ENCODE measurements around the gene SAMD7. TPM values are rescaled to one million over a fixed set of nuclear protein-coding genes. Genes with fewer than 3 reads are reported as not detected.
A peak's percentile ranks its signal among the peaks of the same experiment; 100 is the strongest.

SAMD7 gene
- total RNA-seq, 2 donors from 2014 or later: 1.5 TPM; not detected in 1

- intact Hi-C loops (cut with DNase I): no loop called here
- no peak for TF ChIP-seq POLR2AphosphoS5 (IDR thresholded peaks at IDR 0.05)
- TF ChIP-seq, protein P1, sequence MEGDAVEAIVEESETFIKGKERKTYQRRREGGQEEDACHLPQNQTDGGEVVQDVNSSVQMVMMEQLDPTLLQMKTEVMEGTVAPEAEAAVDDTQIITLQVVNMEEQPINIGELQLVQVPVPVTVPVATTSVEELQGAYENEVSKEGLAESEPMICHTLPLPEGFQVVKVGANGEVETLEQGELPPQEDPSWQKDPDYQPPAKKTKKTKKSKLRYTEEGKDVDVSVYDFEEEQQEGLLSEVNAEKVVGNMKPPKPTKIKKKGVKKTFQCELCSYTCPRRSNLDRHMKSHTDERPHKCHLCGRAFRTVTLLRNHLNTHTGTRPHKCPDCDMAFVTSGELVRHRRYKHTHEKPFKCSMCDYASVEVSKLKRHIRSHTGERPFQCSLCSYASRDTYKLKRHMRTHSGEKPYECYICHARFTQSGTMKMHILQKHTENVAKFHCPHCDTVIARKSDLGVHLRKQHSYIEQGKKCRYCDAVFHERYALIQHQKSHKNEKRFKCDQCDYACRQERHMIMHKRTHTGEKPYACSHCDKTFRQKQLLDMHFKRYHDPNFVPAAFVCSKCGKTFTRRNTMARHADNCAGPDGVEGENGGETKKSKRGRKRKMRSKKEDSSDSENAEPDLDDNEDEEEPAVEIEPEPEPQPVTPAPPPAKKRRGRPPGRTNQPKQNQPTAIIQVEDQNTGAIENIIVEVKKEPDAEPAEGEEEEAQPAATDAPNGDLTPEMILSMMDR (IDR thresholded peaks at IDR 0.05): no peak
- TF ChIP-seq POLR2A (IDR thresholded peaks at IDR 0.05): no peak
- H3K9me3 ChIP-seq: no peaks in the 10 kb centered on the region
- H3K27me3 ChIP-seq (replicated peaks; ENCODE audit: insufficient read depth): no peaks in the 10 kb centered on the region
- H3K4me1 ChIP-seq (replicated peaks): no peaks in the 10 kb centered on the region
- DNase-seq (ENCODE audit: low spot score): no peak
- H3K4me3 ChIP-seq: no peak overlapping the region
- 56% methylated on average over 6 of the region's 6 CpGs for WGBS
- no peaks in the 10 kb centered on the region for H3K36me3 ChIP-seq
- H3K27ac ChIP-seq: peak overlapping the region in 1 of 2 donors; percentile 12
Measured at GRCh38 chr3:169905404-169905803, 6.0 kb upstream of the SAMD7 start.

GRCh38 chr3:169907476-169907875, 3.9 kb upstream of the SAMD7 start:
- Histone ChIP-seq H3K4me3 (no peak overlapping the region), H3K27ac (no peak overlapping the region), H3K27me3 (replicated peaks; ENCODE audit: insufficient read depth) (no peaks in the 10 kb centered on the region), H3K36me3 (no peaks in the 10 kb centered on the region), H3K9me3 (no peaks in the 10 kb centered on the region), H3K4me1 (replicated peaks) (no peaks in the 10 kb centered on the region)
- intact Hi-C loops (cut with DNase I): no loop called here
- TF ChIP-seq, protein P1 (IDR thresholded peaks at IDR 0.05): no peak
- TF ChIP-seq POLR2AphosphoS5 (IDR thresholded peaks at IDR 0.05): no peak
- TF ChIP-seq POLR2A (IDR thresholded peaks at IDR 0.05): no peak
- no peak for DNase-seq (ENCODE audit: low spot score)

GRCh38 chr3:169907944-169908343, 3.4 kb upstream of the SAMD7 start:
- H3K27me3 ChIP-seq (replicated peaks; ENCODE audit: insufficient read depth): no peaks in the 10 kb centered on the region
- intact Hi-C loops (cut with DNase I): no loop called here
- no peaks in the 10 kb centered on the region for H3K9me3 ChIP-seq
- H3K4me3 ChIP-seq: no peak overlapping the region
- WGBS: 97% methylated on average over 4 of the region's 4 CpGs
- no peak overlapping the region for H3K27ac ChIP-seq
- TF ChIP-seq, protein P1 (IDR thresholded peaks at IDR 0.05): no peak
- no peak for TF ChIP-seq POLR2AphosphoS5 (IDR thresholded peaks at IDR 0.05)
- DNase-seq (ENCODE audit: low spot score): no peak
- H3K36me3 ChIP-seq: no peaks in the 10 kb centered on the region
- H3K4me1 ChIP-seq (replicated peaks): no peaks in the 10 kb centered on the region

- H3K4me1 ChIP-seq (replicated peaks): no peaks in the 10 kb centered on the region
- intact Hi-C loops (cut with DNase I): no loop called here
- H3K4me3 ChIP-seq: no peak overlapping the region
- no peak for DNase-seq (ENCODE audit: low spot score)
- no peak overlapping the region for H3K27ac ChIP-seq
- H3K27me3 ChIP-seq (replicated peaks; ENCODE audit: insufficient read depth): no peaks in the 10 kb centered on the region
- no peaks in the 10 kb centered on the region for H3K36me3 ChIP-seq
- TF ChIP-seq, protein P1 (IDR thresholded peaks at IDR 0.05): no peak
- TF ChIP-seq POLR2AphosphoS5 (IDR thresholded peaks at IDR 0.05): no peak
- TF ChIP-seq POLR2A (IDR thresholded peaks at IDR 0.05): no peak
- no peaks in the 10 kb centered on the region for H3K9me3 ChIP-seq
- 87% methylated on average over 3 of the region's 3 CpGs for WGBS
Measured at GRCh38 chr3:169913323-169913722, 2.0 kb downstream of the SAMD7 start.

- no peak overlapping the region for H3K4me3 ChIP-seq
- no peak for DNase-seq (ENCODE audit: low spot score)
- H3K4me1 ChIP-seq (replicated peaks): no peaks in the 10 kb centered on the region
- 63% methylated on average over 2 of the region's 2 CpGs for WGBS
- intact Hi-C loops (cut with DNase I): no loop called here
- no peaks in the 10 kb centered on the region for H3K27me3 ChIP-seq (replicated peaks; ENCODE audit: insufficient read depth)
- TF ChIP-seq POLR2A (IDR thresholded peaks at IDR 0.05) (no peak), POLR2AphosphoS5 (IDR thresholded peaks at IDR 0.05) (no peak)
- TF ChIP-seq, protein P1 (IDR thresholded peaks at IDR 0.05): no peak
- no peaks in the 10 kb centered on the region for H3K36me3 ChIP-seq
- H3K27ac ChIP-seq: no peak overlapping the region
- H3K9me3 ChIP-seq: no peaks in the 10 kb centered on the region
Measured at GRCh38 chr3:169914321-169914720, 2.9 kb downstream of the SAMD7 start.

Data from prostate gland (tissue), 2 donors.